ENCODE measurements around the gene RETNLB. TPM values are rescaled to one million over a fixed set of nuclear protein-coding genes. Genes with fewer than 3 reads are reported as not detected.

RETNLB gene
- total RNA-seq: not detected

- no peak for DNase-seq
Measured at GRCh38 chr3:108757404-108757982, at the start of gene RETNLB. Gene RETNLB (minus strand): TSS chr3:108757410. CDS start chr3:108757185, 225 bp downstream.

- DNase-seq: no peak
Measured at GRCh38 chr3:108806316-108806715, 49.1 kb upstream of the RETNLB start.

- DNase-seq: no peak
Measured at GRCh38 chr3:108804966-108805365, 47.8 kb upstream of the RETNLB start.

- no peak for DNase-seq
Measured at GRCh38 chr3:108804437-108804836, 47.2 kb upstream of the RETNLB start.

- DNase-seq: no peak
Measured at GRCh38 chr3:108791473-108791872, 34.3 kb upstream of the RETNLB start.

- no peak for DNase-seq
Measured at GRCh38 chr3:108780235-108780634, 23.0 kb upstream of the RETNLB start.

GRCh38 chr3:108779496-108779895 lies 22.3 kb upstream of the RETNLB start:
- DNase-seq: no peak

- no peak for DNase-seq
Measured at GRCh38 chr3:108775649-108776048, 18.4 kb upstream of the RETNLB start.

- DNase-seq: no peak
Measured at GRCh38 chr3:108767253-108767652, 10.0 kb upstream of the RETNLB start.

GRCh38 chr3:108755686-108756085 lies 1.5 kb downstream of the RETNLB start:
- DNase-seq: no peak

GRCh38 chr3:108744762-108745161 lies 12.4 kb downstream of the RETNLB start:
- DNase-seq: no peak

GRCh38 chr3:108742929-108743328 lies 14.3 kb downstream of the RETNLB start:
- no peak for DNase-seq

GRCh38 chr3:108736821-108737220 lies 20.4 kb downstream of the RETNLB start:
- DNase-seq: no peak

- no peak for DNase-seq
Measured at GRCh38 chr3:108728934-108729333, 28.3 kb downstream of the RETNLB start.

GRCh38 chr3:108728105-108728504 lies 29.1 kb downstream of the RETNLB start:
- no peak for DNase-seq

GRCh38 chr3:108724101-108724500 lies 33.1 kb downstream of the RETNLB start:
- no peak for DNase-seq

GRCh38 chr3:108722724-108723123 lies 34.5 kb downstream of the RETNLB start:
- DNase-seq: no peak

- DNase-seq: no peak
Measured at GRCh38 chr3:108719178-108719806, 37.9 kb downstream of the RETNLB start.

GRCh38 chr3:108718454-108718853 lies 38.8 kb downstream of the RETNLB start:
- DNase-seq: no peak

- DNase-seq: no peak
Measured at GRCh38 chr3:108713816-108714215, 43.4 kb downstream of the RETNLB start.

- no peak for DNase-seq
Measured at GRCh38 chr3:108713009-108713516, 44.1 kb downstream of the RETNLB start.
